G401 (cell line): ENCODE measurements around the gene GAS2. TPM values are rescaled to one million over a fixed set of nuclear protein-coding genes. Genes with fewer than 3 reads are reported as not detected.

Experiments used
- DNase-seq: peaks from one replicate; pipeline ENCODE4 v3.0.0-alpha.2; 2015; ENCODE audit warnings: low spot score
- in situ Hi-C: cut with HindIII; loops from 2 replicates; pipeline ENCODE4 v1.10.0; 2016; ENCODE audit warnings: low sequenced_read_pairs, mixed read lengths
- total RNA-seq: library from RNA; depleted of rRNA; stranded (reverse); fragments of >200 nt; shearing (Covaris generic); gene quantifications from 2 replicates; pipeline ENCODE4 v1.2.3, GENCODE V29; 2014

The GAS2 gene
- total RNA-seq, 1 experiment from 2014 or later: not detected

DNA sequence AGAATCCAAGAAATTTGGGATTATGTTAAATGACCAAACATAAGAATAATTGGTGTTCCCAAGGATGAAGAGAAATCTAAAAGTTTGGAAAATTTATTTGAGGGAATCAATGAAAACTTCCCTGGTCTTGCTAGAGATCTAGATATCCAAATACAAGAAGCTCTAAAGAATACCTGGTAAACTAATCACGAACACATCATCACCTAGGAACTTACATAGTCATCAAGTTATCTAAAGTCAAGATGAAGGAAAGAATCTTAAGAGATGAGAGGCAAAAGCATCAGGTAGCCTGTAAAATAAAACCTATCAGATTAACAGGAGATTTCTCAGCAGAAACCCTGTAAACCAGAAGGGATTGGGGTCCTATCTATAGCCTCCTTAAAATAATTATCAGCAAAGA lies 46.9 kb downstream of the GAS2 start:
- no peak for DNase-seq
- in situ Hi-C loops: no loop called here

DNA sequence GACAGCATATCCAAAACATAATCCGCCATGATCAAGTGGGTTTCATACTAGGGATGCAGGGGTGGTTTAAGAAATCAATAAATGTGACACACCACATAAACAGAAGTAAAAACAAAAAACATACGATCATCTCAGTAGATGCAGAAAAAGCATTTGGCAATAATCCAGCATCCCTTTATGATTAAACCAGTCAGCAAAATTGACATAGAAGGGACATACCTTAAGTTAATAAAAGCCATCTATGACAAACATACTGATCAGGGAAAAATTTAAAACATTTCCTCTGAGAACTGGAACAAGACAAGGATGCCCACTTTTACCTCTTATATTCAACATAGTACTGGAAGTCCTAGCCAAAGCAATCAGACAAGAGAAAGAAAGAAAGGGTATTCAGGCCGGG lies 49.6 kb downstream of the GAS2 start:
- no peak for DNase-seq
- in situ Hi-C loops: no loop called here

DNA sequence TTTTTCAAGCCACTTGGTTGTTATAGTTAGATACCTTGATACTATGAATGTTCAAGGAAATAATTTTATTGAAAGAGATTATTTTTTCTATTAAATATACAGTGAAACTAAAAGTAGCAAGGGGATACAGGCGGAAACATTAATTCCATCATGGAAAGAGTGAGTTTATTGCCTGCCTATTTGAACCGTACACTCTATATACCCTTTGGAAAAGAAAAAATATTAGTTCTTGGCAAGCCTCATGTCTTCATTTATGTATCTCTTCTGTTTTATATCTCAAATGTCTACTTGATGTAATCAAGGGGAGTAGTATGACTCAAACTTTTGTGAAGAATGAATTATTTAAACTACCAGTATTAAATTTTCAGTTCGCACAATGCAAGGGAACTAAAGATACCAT lies 54.0 kb downstream of the GAS2 start:
- DNase-seq: no peak
- in situ Hi-C loops: no loop called here

DNA sequence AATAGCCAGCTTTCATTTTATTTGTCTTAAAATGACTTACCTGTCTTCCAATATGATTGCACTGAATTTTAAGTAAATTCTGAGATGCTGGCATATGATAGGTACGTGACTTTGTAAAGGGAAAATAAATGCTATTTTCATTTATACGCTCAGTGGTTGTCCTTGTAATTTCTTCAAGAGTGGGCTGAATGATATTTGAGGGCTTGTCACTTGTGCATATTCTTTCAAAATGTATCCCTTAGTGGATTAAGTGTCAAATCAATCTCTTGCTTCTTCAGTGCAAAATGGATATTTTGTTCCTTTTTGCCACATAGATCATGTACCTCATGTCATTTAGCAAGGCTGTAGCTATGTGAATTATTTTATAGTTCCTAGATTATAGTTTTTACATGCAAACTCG lies 56.9 kb downstream of the GAS2 start:
- in situ Hi-C loops: no loop called here
- no peak for DNase-seq

DNA sequence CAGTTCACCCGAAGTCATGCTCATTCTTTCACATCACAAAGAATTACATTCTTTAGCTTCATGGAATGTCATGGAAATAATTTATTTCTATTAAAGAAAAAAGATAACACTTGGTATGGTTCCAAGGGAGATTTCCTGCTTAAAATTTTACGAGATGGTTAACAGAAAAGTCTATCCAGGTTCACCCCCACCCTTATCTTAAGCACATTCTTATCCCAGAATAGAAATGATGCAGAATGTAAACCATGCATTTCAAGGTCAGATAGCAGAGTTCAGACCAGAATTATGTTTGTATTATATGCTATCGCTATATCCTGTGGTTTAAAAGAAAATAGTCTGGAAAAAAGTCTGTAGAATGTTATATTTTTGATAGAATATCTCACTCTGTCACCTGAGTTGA lies 58.7 kb downstream of the GAS2 start:
- in situ Hi-C loops: no loop called here
- no peak for DNase-seq

DNA sequence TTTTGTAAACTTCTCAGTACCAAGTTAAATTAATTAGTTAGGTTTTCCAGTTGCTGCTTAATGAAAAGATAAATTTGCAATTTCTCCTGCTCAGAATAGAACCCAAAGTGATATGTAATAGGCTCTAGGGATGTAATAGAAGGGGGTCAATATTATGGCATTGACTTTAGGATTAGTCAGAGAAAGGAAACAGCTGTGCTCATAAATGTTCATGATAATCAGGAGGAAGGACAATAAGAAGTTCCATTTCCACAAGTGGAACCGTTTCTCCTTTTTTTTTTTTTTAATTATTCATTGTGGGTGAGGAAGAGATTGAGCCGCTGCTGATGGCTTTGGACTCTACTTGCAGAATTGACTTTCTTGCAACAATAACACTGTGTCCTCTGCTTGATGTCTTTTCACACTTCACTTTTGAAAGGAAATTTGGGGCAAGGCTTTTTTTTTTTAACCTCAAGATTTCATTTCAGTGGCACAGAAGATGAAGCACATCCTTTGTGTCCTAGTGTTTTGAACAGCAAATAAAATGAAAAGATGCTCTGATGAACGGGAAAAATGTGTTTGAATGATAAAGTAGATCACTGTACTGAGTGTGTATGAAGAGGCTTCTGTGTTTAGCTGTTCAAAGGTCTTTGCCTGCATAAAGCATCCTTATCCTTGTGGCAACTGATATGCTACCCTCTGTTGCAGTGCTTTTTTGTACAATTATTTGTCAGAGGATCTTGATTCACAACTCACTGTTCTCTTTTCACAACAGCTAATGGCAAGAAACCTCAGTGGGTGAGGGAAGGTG lies 62.4 kb downstream of the GAS2 start:
- in situ Hi-C loops: no loop called here

DNA sequence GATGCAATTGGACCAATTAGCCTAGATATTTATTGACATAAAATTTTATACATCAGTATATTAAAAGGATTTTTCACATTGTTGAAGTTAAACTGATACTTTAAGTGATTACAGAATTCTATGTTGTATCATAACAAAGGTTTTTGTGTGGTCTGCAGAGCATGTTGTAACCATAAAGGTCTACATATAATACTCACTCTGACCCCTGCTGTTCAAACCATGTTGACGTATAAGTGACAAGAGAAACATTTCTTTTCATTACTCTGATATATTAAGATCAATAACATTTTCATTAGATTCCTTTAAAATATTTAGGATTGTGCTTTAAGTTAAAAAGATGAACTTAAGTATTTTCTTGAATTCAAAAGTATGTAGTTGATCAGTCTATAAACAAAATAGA lies 63.9 kb downstream of the GAS2 start:
- no peak for DNase-seq
- in situ Hi-C loops: no loop called here

More for the DNA sequence above, 62.4 kb downstream of the GAS2 start:
- no peak for DNase-seq

DNA sequence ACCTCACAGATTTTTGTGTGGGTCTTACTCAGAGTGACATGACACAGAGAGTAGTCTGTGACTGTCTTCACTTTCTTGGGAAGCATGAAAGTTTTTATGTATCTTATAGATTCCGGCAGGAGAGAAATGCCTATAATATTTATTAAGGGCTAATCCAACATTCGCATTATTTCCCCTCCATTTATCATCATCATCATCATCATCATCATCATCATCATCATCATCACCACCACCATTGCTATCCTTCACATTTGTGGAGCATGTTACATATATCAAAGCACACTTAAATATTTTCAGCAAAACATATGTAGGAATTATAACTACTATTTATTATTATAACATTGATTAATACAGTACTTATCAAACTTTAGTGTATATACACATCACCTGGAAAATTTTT lies 66.2 kb downstream of the GAS2 start:
- DNase-seq: no peak
- in situ Hi-C loops: no loop called here

DNA sequence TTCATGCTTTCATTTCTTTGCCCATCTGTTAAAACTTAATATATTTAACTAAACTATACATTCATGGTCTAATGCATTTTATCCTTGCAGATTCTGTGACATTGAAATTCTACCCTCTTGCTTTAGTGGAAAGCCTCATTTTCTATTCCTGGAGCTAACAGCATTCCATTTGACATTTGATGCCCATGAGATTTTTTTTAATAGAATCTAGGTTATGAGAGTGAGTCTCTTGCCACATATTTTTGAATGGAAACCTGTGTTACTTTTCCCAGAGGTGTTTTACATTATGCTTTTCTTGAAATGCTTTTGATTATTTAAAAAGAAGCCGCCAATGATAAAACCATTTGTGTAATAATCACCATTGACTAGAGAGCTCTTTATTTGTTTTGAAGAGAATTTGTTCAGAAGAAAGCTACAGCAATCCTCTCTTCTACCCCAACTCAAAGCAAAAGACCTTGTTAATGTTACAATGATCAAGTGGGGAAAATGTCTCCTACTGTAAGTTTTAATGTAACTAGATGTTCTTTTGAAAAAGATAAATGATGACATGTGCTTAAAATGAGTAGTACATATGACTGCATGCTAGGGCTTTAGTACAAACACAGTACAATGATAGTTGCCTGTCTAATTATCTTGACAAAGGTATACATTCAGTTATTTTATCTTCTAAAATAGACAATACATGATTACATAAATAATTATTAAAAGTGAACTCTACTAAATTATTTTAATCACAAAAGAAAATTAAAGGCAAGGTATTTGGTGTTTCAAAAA lies 67.3 kb downstream of the GAS2 start:
- in situ Hi-C loops: no loop called here

DNA sequence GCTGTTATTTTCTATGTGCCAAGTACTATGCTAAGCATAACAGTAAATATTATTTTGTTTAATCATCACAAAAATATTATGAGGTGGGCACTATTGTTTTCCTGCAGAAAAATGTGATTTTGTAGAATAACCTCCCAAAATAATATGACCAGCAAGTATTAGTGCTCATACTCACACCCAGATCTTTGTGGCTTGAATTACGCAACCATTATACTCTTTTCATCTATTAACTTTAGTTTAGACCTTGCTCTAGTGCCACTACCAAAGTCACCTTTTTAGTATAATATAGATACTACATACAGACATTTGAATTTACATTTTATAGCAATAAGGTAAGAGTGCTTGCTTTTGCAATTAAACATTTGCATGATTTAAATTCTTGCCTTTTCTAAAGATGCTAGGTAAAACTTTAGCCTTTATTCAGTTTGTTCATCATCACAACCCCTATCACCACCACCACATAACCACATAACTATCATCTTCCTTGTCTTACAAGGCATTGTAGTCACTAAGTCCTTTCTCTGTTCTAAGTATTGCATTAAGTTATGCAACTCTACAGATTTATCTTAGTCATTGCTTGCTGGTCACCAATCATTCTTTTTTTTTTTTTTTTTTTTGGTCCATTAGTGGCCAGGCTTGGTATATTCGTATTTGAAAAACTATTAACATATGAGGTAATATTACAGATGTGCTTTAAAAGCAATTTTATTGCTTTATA lies 68.4 kb downstream of the GAS2 start:
- DNase-seq: no peak
- in situ Hi-C loops: no loop called here

More for the DNA sequence above, 67.3 kb downstream of the GAS2 start:
- DNase-seq: no peak

DNA sequence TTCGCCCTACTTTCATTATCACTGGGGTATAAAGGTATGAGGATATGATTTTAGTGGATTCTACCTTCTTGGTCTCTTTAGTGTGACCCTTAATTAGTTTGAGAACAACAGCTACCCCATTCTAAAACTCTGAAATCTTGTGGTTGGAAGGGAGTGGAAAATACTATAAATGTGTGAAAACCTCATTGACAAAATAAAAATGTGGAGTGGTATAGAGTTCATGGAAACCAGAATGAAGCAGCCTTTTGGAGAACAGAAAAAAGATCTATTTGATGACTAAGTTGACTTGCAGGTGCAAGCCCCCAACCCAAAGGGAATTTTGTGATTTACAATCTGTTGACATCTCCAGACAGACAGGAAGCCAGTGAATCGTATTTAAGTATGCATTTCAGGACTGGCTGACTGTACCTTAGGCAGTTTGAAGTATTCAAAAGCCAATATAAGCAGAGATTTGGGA lies 75.8 kb downstream of the GAS2 start:
- DNase-seq: no peak
- in situ Hi-C loops: no loop called here

DNA sequence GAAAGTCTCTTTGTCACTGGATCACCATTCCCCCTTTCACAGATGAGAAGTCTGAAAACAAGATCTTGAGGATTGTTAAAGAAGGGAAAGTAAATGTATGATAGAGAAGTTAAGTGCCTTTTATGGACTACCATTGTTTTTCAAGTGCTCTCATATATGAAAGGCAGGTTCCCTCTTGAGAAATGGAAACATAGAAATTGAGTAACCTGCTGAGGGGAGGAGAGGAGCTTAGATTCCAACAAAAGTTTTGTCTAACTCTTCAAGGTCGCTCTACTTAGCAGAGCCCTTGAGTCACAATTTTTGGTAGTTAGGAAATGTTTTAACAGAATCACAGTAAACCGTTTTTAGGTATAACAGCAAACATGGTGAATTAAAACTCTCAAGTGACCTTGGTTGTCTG lies 83.1 kb downstream of the GAS2 start:
- DNase-seq: no peak
- in situ Hi-C loops: no loop called here

DNA sequence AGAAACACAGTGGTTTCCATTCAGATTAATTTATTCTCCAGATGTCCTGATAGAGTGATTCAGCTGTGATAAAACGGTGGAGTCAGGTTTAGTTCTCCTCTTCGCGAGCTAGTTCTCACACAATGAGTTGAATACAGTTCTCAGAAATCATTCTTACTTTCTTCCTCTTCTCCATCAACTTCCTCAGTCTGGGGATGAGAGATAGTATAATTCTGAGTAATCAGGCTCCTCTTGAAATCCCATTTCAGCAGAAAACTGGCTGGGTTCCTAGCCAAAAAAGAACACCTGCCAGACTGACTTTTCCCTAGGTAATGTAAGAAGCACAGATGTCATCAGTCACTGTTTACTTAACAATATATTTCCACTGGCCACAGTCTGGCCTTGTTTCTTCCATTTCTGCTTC lies 86.5 kb downstream of the GAS2 start:
- in situ Hi-C loops: no loop called here

DNA sequence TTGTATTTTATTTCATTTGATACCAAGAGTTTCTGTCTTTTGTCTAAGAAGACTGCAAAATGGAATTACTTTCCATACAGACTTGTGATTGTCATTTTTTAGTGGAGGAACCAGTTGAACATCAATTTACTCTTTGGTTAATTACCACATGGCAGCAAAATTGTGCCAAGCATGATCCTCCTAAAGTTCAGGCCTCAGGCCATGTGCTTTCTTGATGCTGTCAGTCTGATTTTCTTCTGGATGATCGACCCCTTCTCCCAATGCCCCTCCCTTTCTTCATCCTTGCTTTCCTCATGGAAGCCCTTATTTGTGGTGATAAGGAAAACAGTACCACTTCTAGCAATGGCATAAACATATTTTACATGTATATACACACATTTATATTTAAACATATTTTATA lies 87.0 kb downstream of the GAS2 start:
- no peak for DNase-seq
- in situ Hi-C loops: no loop called here

More for the DNA sequence above, 86.5 kb downstream of the GAS2 start:
- no peak for DNase-seq

DNA sequence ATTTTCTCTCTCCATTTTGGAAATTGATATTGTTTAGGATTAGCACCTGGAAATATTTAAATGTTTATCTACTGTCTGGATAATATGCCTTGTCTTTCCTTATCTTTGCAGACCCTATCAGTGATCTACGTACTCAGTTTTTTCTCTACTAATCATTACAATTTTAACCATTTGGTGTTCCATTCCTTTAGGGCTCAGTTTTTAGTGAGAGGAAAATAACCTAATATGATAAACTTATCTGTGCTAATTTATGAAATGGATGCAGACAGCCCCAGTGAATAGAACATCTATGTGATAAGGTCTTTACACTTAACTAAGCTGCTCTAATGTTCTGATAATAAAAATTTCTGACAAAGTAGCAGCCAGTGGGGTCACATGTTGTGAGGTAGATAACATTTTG lies 94.7 kb downstream of the GAS2 start:
- in situ Hi-C loops: no loop called here

DNA sequence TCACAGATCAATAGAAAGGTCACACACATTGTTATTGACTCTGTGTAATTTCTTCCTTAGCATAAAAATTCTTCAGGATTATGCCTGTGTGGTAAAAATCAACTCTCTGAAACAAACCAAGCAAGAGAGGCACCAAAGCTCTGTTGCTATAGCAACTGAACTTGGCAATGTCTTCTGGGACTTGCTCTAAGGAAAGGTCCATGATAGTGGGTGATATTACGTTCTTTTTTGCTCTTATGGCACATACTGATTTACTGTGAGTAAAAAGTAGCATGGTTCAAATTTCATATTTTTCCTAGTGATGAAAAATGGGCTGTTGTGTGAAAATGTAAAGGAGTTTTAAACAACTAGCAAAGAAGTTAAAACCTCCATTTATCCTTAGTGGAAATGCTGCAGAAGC lies 96.8 kb downstream of the GAS2 start:
- DNase-seq: no peak
- in situ Hi-C loops: no loop called here

More for the DNA sequence above, 94.7 kb downstream of the GAS2 start:
- no peak for DNase-seq

DNA sequence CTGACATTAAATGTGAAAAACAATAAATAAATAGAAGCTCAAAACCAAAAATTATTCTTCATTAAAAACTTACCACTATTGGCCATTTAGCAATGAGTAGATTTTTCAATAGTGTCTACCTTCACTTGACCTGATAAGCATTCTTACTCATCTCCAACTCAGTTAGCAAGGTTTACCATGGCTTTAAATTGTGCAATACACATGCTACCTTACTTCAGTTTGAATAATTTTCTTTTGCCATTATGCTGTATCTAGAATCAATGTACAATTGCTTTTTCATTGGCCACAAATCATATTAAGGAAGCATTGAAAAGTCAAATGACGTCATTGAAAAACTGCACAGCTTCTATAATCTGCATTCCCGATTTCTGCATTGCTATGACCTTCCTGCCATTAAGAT lies 98.3 kb downstream of the GAS2 start:
- in situ Hi-C loops: no loop called here
- no peak for DNase-seq

DNA sequence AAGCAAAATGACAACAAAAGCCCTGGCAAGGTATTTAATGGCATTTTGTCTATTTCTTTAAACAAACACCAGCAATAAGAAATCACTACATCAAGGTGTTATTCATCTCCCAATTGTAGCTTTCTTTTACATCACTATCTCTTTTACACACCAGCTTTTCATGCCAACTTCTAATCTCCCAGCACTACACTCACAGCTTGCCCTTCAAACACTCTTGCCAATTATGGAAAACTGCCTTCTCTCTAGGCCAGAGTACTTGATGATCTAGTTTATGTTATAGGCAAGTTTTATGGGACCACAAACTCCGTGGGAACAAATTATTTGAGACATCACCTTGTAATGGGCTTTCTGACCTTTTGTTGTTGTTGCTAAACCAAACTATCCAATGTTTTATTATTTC lies 101.9 kb downstream of the GAS2 start:
- in situ Hi-C loops: no loop called here
- DNase-seq: no peak

DNA sequence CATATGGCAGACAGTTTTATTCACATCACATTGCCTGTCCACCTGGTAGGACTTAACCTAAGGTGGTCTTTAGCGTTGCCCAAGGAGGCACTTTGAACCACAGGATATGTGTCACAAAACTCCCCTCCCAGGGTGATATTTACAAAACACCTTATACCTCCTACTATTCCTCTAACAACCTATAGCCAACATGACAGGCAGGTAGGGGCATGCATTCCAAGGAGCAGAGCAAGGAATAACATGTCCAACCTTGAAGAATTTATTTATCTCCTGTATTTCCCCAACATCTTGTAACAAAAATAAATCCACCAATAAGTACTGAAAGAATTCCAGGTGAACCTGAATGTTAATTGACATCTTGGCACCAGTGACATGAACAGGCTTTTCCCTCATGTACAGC lies 102.7 kb downstream of the GAS2 start:
- DNase-seq: no peak
- in situ Hi-C loops: no loop called here

DNA sequence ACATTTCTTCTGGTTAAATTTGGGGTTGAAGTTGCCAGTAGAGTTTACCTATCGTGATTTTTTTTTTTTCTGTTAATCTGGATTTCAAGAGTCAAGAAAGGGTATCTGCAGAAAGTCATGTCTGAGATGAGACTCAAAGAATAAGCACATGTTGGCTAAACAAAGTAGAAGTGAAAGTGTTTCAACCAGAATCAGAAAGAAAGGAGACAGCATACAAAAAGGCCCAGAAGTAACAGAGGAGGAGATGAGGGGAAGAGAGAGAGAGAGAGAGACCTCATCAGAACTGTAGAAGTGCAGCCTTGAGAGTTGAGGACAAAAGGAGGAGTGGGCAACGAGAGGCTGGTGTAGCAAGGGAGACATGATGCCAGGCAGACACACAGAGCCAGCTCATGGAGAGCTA lies 108.3 kb downstream of the GAS2 start:
- in situ Hi-C loops: no loop called here
- no peak for DNase-seq
